Natural killer cell (primary cell): ENCODE results near the gene JSRP1. TPM values are rescaled to one million over a fixed set of nuclear protein-coding genes. Genes with fewer than 3 reads are reported as not detected.

Experiments used
- ATAC-seq, 3 donors: fragments of 150-1000 bp in 2 of 3; fragments of 200-7000 bp in 1 of 3; cut with Tn5 transposase; 1 replicate in 1 of 3; 2 replicates in 2 of 3; pipeline ENCODE4 v1.10.0; 2021; ENCODE audit warnings: mild to moderate bottlenecking in 2 of 3, moderate library complexity in 2 of 3
- DNase-seq, 2 donors: peaks; one replicate each; pipeline versions ENCODE4 v3.0.0 to v3.0.0-alpha.2; 2013 to 2021; ENCODE audit warnings: mixed read lengths in 1 of 2
- H3K27ac ChIP-seq: one replicate; pipeline ENCODE4 v1.5.1; 2013; ENCODE audit warnings: mild to moderate bottlenecking, low read length
- H3K27me3 ChIP-seq: one replicate; pipeline ENCODE4 v1.6.1; 2013; ENCODE audit warnings: low read length; ENCODE audit not compliant: control insufficient read depth, insufficient read depth
- H3K36me3 ChIP-seq: one replicate; pipeline ENCODE4 v1.6.1; 2013; ENCODE audit warnings: low read length; ENCODE audit not compliant: control insufficient read depth, insufficient read depth
- H3K4me1 ChIP-seq: one replicate; pipeline ENCODE4 v1.6.1; 2013; ENCODE audit warnings: low read length; ENCODE audit not compliant: control insufficient read depth, insufficient read depth
- H3K4me3 ChIP-seq: one replicate; pipeline ENCODE4 v1.5.1; 2013; ENCODE audit warnings: low read length
- H3K9me3 ChIP-seq: one replicate; pipeline ENCODE4 v1.6.1; 2013; ENCODE audit warnings: low read length; ENCODE audit not compliant: control insufficient read depth, insufficient read depth
- H3K27ac Mint-ChIP-seq, 2 donors: one replicate each; pipeline ENCODE4 v1.8.0; 2022; ENCODE audit warnings: mild to moderate bottlenecking in 2 of 2, mixed read lengths in 2 of 2, moderate library complexity in 1 of 2
- H3K27me3 Mint-ChIP-seq, 2 donors: one replicate each; pipeline ENCODE4 v1.8.0; 2022; ENCODE audit warnings: low read depth in 2 of 2, mixed read lengths in 2 of 2
- H3K36me3 Mint-ChIP-seq: one replicate; pipeline ENCODE4 v1.8.0; 2022; ENCODE audit warnings: mixed read lengths
- H3K4me1 Mint-ChIP-seq, 2 donors: one replicate each; pipeline ENCODE4 v1.8.0; 2022; ENCODE audit warnings: mixed read lengths in 2 of 2
- H3K4me3 Mint-ChIP-seq: one replicate; pipeline ENCODE4 v1.8.0; 2022; ENCODE audit warnings: mild to moderate bottlenecking, moderate library complexity, mixed read lengths
- H3K9me3 Mint-ChIP-seq, 2 donors: one replicate each; pipeline ENCODE4 v1.8.0; 2022; ENCODE audit warnings: mixed read lengths in 2 of 2
- CTCF ChIP-seq: fragments of 200-600 bp; IDR thresholded peaks from one replicate; pipeline ENCODE4 v1.8.0; 2022; ENCODE audit warnings: antibody characterized with exemption
- WGBS: methylation state at CpG from one replicate; pipeline ENCODE4 v1.1.7; 2013; ENCODE audit warnings: missing lambda C conversion rate; ENCODE audit not compliant: insufficient coverage; 5-methylcytosine and 5-hydroxymethylcytosine counted together
- intact Hi-C: fragments of 100-400 bp; cut with micrococcal nuclease; formaldehyde crosslinking; loops from one replicate; pipeline ENCODE4 v1.14.2; 2022
- total RNA-seq, 4 donors: library from RNA; stranded (reverse); fragments of 120-200 nt in 1 of 4; gene quantifications; one replicate each; pipeline versions ENCODE4 v1.2.3 to v1.2.4, GENCODE V29; 2013 to 2022

Gene JSRP1
- total RNA-seq, 3 donors from 2014 or later (not counting 1 experiment from before 2014, with no cell fraction given): 0.82 to 2.0 TPM; not detected in 1

- H3K27me3 Mint-ChIP-seq: no peaks in the 10 kb centered on the region
- peak overlapping the region; percentile 77 for H3K4me3 Mint-ChIP-seq
- H3K4me1 Mint-ChIP-seq: peaks cover 57 to 58% of the 10 kb centered on the region in 2 donors
- Histone ChIP-seq H3K27me3 (no peaks in the 10 kb centered on the region), H3K9me3 (no peaks in the 10 kb centered on the region), H3K4me3 (no peak overlapping the region), H3K4me1 (peaks cover 64% of the 10 kb centered on the region), H3K27ac (peak overlapping the region; percentile 68), H3K36me3 (peaks cover 43% of the 10 kb centered on the region)
- peak in 1 of 2 donors; percentile 31 for DNase-seq
- intact Hi-C loops: no loop called here
- TF ChIP-seq CTCF: no peak
- no peaks in the 10 kb centered on the region for H3K36me3 Mint-ChIP-seq
- H3K27ac Mint-ChIP-seq: peak overlapping the region; percentile 98 to 100
- 78% methylated on average over 41 of the region's 41 CpGs for WGBS
- no peak for ATAC-seq
- H3K9me3 Mint-ChIP-seq: peaks cover 0 to 3% of the 10 kb centered on the region in 2 donors
Measured at GRCh38 chr19:2240881-2241760, 15.1 kb downstream of the JSRP1 start.

- Histone ChIP-seq H3K27ac (peak overlapping the region; percentile 68), H3K27me3 (no peaks in the 10 kb centered on the region), H3K36me3 (peaks cover 32% of the 10 kb centered on the region), H3K4me3 (peak overlapping the region; percentile 29), H3K9me3 (no peaks in the 10 kb centered on the region), H3K4me1 (peaks cover 69% of the 10 kb centered on the region)
- ATAC-seq: no peak
- Mint-ChIP-seq H3K4me1 (peaks cover 64% of the 10 kb centered on the region in 2 donors), H3K36me3 (no peaks in the 10 kb centered on the region), H3K27ac (peak overlapping the region; percentile 98 to 100), H3K27me3 (no peaks in the 10 kb centered on the region), H3K9me3 (peaks cover 0 to 3% of the 10 kb centered on the region in 2 donors), H3K4me3 (peak overlapping the region; percentile 77)
- 26% methylated on average over 34 of the region's 34 CpGs for WGBS
- no peak for TF ChIP-seq CTCF
- DNase-seq: peak in 1 of 2 donors; percentile 76
- intact Hi-C loops: loop anchor here (5.0 to 10.0 kb wide), 2 partner anchors 85 to 153 kb away; partner anchors contain the start of gene AP3D1
Measured at GRCh38 chr19:2239771-2240770, 16.1 kb downstream of the JSRP1 start.

- no peaks in the 10 kb centered on the region for H3K9me3 ChIP-seq
- H3K9me3 Mint-ChIP-seq: peaks cover 0 to 3% of the 10 kb centered on the region in 2 donors
- H3K4me3 ChIP-seq: no peak overlapping the region
- DNase-seq (peak in 1 of 2 donors; percentile 46), ATAC-seq (no peak)
- intact Hi-C loops: loop anchor here (5.0 to 10.0 kb wide), 2 partner anchors 84 to 152 kb away; partner anchors contain the start of gene AP3D1
- H3K36me3 ChIP-seq: peaks cover 23% of the 10 kb centered on the region
- H3K36me3 Mint-ChIP-seq: no peaks in the 10 kb centered on the region
- peak overlapping the region; percentile 68 for H3K27ac ChIP-seq
- TF ChIP-seq CTCF: no peak
- no peaks in the 10 kb centered on the region for H3K27me3 ChIP-seq
- H3K27ac Mint-ChIP-seq: peak overlapping the region; percentile 98 to 100
- H3K4me1 ChIP-seq: peaks cover 78% of the 10 kb centered on the region
- whole genome bisulfite sequencing: 74% methylated on average over 10 of the region's 10 CpGs
- no peaks in the 10 kb centered on the region for H3K27me3 Mint-ChIP-seq
- H3K4me1 Mint-ChIP-seq: peaks cover 64 to 73% of the 10 kb centered on the region in 2 donors
- H3K4me3 Mint-ChIP-seq: peak overlapping the region; percentile 94
Measured at GRCh38 chr19:2239173-2239572, 17.0 kb downstream of the JSRP1 start.
